Measurements from ENCODE around the gene FFAR4. TPM values are rescaled to one million over a fixed set of nuclear protein-coding genes. Genes with fewer than 3 reads are reported as not detected.

Gene FFAR4
- total RNA-seq, 1 donor from 2014 or later: 1.5 TPM

DNA sequence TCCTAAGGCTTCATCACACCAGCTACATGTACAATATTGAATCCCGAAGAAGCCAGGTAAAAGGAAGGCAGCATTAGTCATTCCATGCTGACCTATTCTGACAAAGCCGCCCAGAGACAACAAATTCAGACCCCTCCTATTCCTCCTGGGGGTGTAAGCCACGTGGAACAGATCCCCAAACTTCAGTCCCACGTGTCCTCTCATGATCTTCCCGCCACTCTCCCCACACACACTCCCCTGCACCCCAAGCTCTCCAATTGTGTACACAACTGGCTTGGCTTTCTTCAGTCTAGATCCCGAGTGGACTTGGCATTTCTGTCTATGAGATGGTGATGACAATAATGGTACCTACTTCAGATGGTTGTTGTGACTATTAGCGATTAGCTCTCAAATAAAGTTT, 54.5 kb downstream of the FFAR4 start:
- no peak for DNase-seq (ENCODE audit: extremely low spot score in 2 of 2)
- intact Hi-C loops (cut with DNase I): no loop called here
- H3K9me3 ChIP-seq: no peaks in the 10 kb centered on the region
- H3K27ac ChIP-seq: no peak overlapping the region
- no peaks in the 10 kb centered on the region for H3K27me3 ChIP-seq
- no peaks in the 10 kb centered on the region for H3K36me3 ChIP-seq
- TF ChIP-seq POLR2AphosphoS5 (IDR thresholded peaks at IDR 0.05; ENCODE audit: insufficient read depth in 1 of 2, low read depth in 1 of 2) (no peak), POLR2A (IDR thresholded peaks at IDR 0.05) (no peak)
- TF ChIP-seq, protein P1, sequence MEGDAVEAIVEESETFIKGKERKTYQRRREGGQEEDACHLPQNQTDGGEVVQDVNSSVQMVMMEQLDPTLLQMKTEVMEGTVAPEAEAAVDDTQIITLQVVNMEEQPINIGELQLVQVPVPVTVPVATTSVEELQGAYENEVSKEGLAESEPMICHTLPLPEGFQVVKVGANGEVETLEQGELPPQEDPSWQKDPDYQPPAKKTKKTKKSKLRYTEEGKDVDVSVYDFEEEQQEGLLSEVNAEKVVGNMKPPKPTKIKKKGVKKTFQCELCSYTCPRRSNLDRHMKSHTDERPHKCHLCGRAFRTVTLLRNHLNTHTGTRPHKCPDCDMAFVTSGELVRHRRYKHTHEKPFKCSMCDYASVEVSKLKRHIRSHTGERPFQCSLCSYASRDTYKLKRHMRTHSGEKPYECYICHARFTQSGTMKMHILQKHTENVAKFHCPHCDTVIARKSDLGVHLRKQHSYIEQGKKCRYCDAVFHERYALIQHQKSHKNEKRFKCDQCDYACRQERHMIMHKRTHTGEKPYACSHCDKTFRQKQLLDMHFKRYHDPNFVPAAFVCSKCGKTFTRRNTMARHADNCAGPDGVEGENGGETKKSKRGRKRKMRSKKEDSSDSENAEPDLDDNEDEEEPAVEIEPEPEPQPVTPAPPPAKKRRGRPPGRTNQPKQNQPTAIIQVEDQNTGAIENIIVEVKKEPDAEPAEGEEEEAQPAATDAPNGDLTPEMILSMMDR (IDR thresholded peaks at IDR 0.05): no peak
- no peak overlapping the region for H3K4me3 ChIP-seq
- H3K4me1 ChIP-seq: no peaks in the 10 kb centered on the region

DNA sequence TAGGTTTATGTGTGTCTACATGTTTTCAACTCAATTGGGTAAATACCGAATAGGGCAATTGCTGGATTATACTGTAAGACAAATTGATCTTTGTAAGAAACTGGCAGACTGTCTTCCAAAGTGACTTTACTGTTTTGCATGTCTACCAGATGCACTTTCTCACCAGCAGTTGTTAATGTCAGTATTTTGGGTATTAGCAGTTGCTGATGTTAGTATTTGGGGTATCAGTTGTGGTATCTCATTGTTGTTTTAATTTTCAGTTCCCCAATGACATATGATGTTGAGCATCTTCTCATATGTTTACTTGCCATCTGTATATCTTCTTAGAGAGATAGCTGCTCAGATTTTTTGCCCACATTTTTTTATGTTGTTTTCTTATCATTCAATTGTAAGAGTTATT, 56.5 kb downstream of the FFAR4 start:
- H3K9me3 ChIP-seq: no peaks in the 10 kb centered on the region
- no peak overlapping the region for H3K27ac ChIP-seq
- no peak for TF ChIP-seq POLR2A (IDR thresholded peaks at IDR 0.05)
- TF ChIP-seq, protein P1 (IDR thresholded peaks at IDR 0.05): no peak
- TF ChIP-seq POLR2AphosphoS5 (IDR thresholded peaks at IDR 0.05; ENCODE audit: insufficient read depth in 1 of 2, low read depth in 1 of 2): no peak
- no peak for DNase-seq (ENCODE audit: extremely low spot score in 2 of 2)
- no peaks in the 10 kb centered on the region for H3K36me3 ChIP-seq
- H3K4me1 ChIP-seq: no peaks in the 10 kb centered on the region
- intact Hi-C loops (cut with DNase I): no loop called here
- H3K4me3 ChIP-seq: no peak overlapping the region
- H3K27me3 ChIP-seq: no peaks in the 10 kb centered on the region

DNA sequence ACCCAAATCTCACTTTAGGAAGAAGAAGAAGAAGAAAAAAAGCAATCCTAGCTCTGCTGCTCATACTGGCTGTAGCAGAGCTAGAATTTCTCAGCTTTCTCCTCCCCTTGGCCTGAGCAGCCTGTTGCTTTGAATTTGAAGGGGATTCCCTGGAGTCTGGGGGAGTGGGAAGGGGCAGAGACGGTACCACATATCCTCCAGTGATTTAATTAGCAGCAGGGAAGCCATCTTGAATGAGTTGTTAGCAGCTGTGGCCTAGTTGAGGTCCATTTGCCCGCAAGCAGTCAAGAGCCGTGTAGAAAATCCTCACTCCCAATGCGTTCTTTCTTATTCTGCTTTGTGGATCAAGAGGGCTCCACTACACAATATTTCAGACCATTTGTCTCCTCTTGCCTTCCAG, 62.4 kb downstream of the FFAR4 start:
- H3K9me3 ChIP-seq: no peaks in the 10 kb centered on the region
- no peak for DNase-seq (ENCODE audit: extremely low spot score in 2 of 2)
- no peaks in the 10 kb centered on the region for H3K36me3 ChIP-seq
- intact Hi-C loops (cut with DNase I): no loop called here
- no peaks in the 10 kb centered on the region for H3K4me1 ChIP-seq
- no peaks in the 10 kb centered on the region for H3K27me3 ChIP-seq
- no peak overlapping the region for H3K4me3 ChIP-seq
- TF ChIP-seq POLR2A (IDR thresholded peaks at IDR 0.05) (no peak), POLR2AphosphoS5 (IDR thresholded peaks at IDR 0.05; ENCODE audit: insufficient read depth in 1 of 2, low read depth in 1 of 2) (no peak)
- TF ChIP-seq, protein P1 (IDR thresholded peaks at IDR 0.05): no peak
- H3K27ac ChIP-seq: no peak overlapping the region

DNA sequence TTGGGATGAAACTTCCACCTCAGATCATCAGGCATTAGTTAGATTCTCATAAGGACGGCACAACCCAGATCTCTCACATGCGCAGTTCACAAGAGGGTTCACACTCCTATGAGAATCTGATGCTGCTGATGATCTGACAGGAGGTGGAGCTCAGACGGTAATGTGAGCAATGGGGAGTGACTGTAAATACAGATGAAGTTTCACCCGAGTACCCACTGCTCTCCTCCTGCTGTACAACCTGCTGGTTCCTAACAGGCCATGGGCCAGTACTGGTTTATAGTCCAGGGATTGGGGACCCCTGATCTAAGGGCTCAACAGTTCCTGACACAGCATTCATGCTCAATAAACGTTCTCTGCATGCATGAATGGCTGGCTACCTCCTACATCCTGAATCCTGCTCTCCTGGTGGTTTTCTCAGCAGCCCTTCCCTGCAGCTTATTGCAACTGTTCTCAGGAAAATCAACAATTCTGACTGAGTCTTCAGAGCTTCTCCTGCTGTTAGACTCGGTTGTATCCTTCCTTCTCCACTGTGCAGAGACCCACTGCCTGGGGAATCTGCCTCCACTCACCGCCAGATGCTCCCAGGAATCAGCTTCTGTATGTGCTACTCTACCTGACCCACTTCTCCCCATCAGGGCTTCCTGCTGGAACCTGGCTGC, 63.3 kb downstream of the FFAR4 start:
- DNase-seq (ENCODE audit: extremely low spot score in 2 of 2): no peak
- no peaks in the 10 kb centered on the region for H3K27me3 ChIP-seq
- no peaks in the 10 kb centered on the region for H3K4me1 ChIP-seq
- intact Hi-C loops (cut with DNase I): no loop called here
- no peaks in the 10 kb centered on the region for H3K36me3 ChIP-seq
- H3K27ac ChIP-seq: no peak overlapping the region
- TF ChIP-seq POLR2AphosphoS5 (IDR thresholded peaks at IDR 0.05; ENCODE audit: insufficient read depth in 1 of 2, low read depth in 1 of 2) (no peak), POLR2A (IDR thresholded peaks at IDR 0.05) (no peak)
- TF ChIP-seq, protein P1 (IDR thresholded peaks at IDR 0.05): no peak
- no peaks in the 10 kb centered on the region for H3K9me3 ChIP-seq
- H3K4me3 ChIP-seq: no peak overlapping the region
